ENCODE results near the gene WBP1L.

The WBP1L gene

GRCh38 chr10:102804382-102805055 is 60.8 kb downstream of the WBP1L start:
- Histone ChIP-seq H3K36me3 (ENCODE audit: control insufficient read depth in 2 of 2, insufficient read depth in 1 of 2, low read length in 2 of 2) (peaks cover 3 to 17% of the 10 kb centered on the region in 2 experiments; a peak in 2 of 3 replicates), H3K4me3 (ENCODE audit: low read depth, low read length) (no peak overlapping the region), H3K9me3 (ENCODE audit: control insufficient read depth, insufficient read depth, low read depth, low read length) (no peaks in the 10 kb centered on the region), H3K4me1 (ENCODE audit: control insufficient read depth, insufficient read depth, low read length) (no peaks in the 10 kb centered on the region; the same call in 1 of the 2 replicates), H3K27ac (ENCODE audit: extremely low read depth, low read depth, low read length) (no peak overlapping the region)
- CTCF ChIA-PET, result interaction anchor here (0.7 kb wide), 1 partner anchor 27 kb away, joined by 3 read pairs; no protein-coding TSS in a partner anchor
- TF ChIP-seq ZNF302 (tag by site-specific recombination; IDR thresholded peaks at IDR 0.05; ENCODE audit: low read depth), result no peak
- POLR2A ChIA-PET, result no interaction called here

- Histone ChIP-seq H3K4me3 (ENCODE audit: low read depth, low read length) (no peak overlapping the region), H3K4me1 (ENCODE audit: control insufficient read depth, insufficient read depth, low read length) (no peaks in the 10 kb centered on the region; the same call in 1 of the 2 replicates), H3K27ac (ENCODE audit: extremely low read depth, low read depth, low read length) (no peak overlapping the region), H3K9me3 (ENCODE audit: control insufficient read depth, insufficient read depth, low read depth, low read length) (no peaks in the 10 kb centered on the region), H3K36me3 (ENCODE audit: control insufficient read depth in 2 of 2, insufficient read depth in 1 of 2, low read length in 2 of 2) (peaks cover 4 to 37% of the 10 kb centered on the region in 2 experiments; a peak in 2 of 3 replicates)
- TF ChIP-seq ZNF311 (tag by site-specific recombination; IDR thresholded peaks at IDR 0.05; ENCODE audit: borderline replicate concordance) (no peak), ZNF600 (tag by site-specific recombination; IDR thresholded peaks at IDR 0.05) (peak; percentile 35), ZNF510 (tag by site-specific recombination; IDR thresholded peaks at IDR 0.05; ENCODE audit: insufficient replicate concordance) (no peak), HOXD13 (CRISPR knock-in tag; IDR thresholded peaks at IDR 0.05; ENCODE audit: borderline replicate concordance) (no peak), ZNF324 (tag by site-specific recombination; IDR thresholded peaks at IDR 0.05) (no peak), ZNF777 (tag by site-specific recombination; IDR thresholded peaks at IDR 0.05; ENCODE audit: borderline replicate concordance) (no peak), ZFHX2 (tag by site-specific recombination; conservative IDR thresholded peaks at IDR 0.05) (no peak), ZBTB20 (tag by site-specific recombination; IDR thresholded peaks at IDR 0.05) (no peak), ZNF555 (tag by site-specific recombination; conservative IDR thresholded peaks at IDR 0.05) (no peak), ZNF335 (tag by site-specific recombination; conservative IDR thresholded peaks at IDR 0.05) (peak; percentile 31; the same call in 1 of the 2 replicates), WT1 (tag by site-specific recombination; IDR thresholded peaks at IDR 0.05) (peak; percentile 74), ZNF747 (tag by site-specific recombination; IDR thresholded peaks at IDR 0.05) (no peak), ZNF112 (tag by site-specific recombination; IDR thresholded peaks at IDR 0.05) (no peak)
- ChIA-PET POLR2A (no interaction called here), CTCF (no interaction called here)
These were observed 64.6 kb downstream of the WBP1L start for GRCh38 chr10:102808380-102808779.

GRCh38 chr10:102811346-102811745 is 67.6 kb downstream of the WBP1L start:
- no peak for TF ChIP-seq ZNF248 (tag by site-specific recombination; IDR thresholded peaks at IDR 0.05)
- TF ChIP-seq ZNF350 (tag by site-specific recombination; IDR thresholded peaks at IDR 0.05), result no peak
- CTCF ChIA-PET, result interaction anchor here (0.6 kb wide), 2 partner anchors 62 to 670 kb away, joined by 3 read pairs; no protein-coding TSS in a partner anchor
- Histone ChIP-seq H3K9me3 (ENCODE audit: control insufficient read depth, insufficient read depth, low read depth, low read length) (no peaks in the 10 kb centered on the region), H3K36me3 (ENCODE audit: control insufficient read depth in 2 of 2, insufficient read depth in 1 of 2, low read length in 2 of 2) (peaks cover 4 to 43% of the 10 kb centered on the region in 2 experiments; a peak in 2 of 3 replicates), H3K4me3 (ENCODE audit: low read depth, low read length) (no peak overlapping the region), H3K27ac (ENCODE audit: extremely low read depth, low read depth, low read length) (no peak overlapping the region), H3K4me1 (ENCODE audit: control insufficient read depth, insufficient read depth, low read length) (peaks cover 11% of the 10 kb centered on the region)
- POLR2A ChIA-PET, result no interaction called here

GRCh38 chr10:102812231-102812876 is 68.6 kb downstream of the WBP1L start:
- Histone ChIP-seq H3K4me3 (ENCODE audit: low read depth, low read length) (no peak overlapping the region), H3K9me3 (ENCODE audit: control insufficient read depth, insufficient read depth, low read depth, low read length) (no peaks in the 10 kb centered on the region), H3K36me3 (ENCODE audit: control insufficient read depth in 2 of 2, insufficient read depth in 1 of 2, low read length in 2 of 2) (peaks cover 4 to 43% of the 10 kb centered on the region in 2 experiments; a peak in 2 of 3 replicates), H3K4me1 (ENCODE audit: control insufficient read depth, insufficient read depth, low read length) (peaks cover 11% of the 10 kb centered on the region), H3K27ac (ENCODE audit: extremely low read depth, low read depth, low read length) (no peak overlapping the region)
- TF ChIP-seq ZBTB8A (tag by site-specific recombination; IDR thresholded peaks at IDR 0.05) (no peak), ZBTB6 (tag by site-specific recombination; IDR thresholded peaks at IDR 0.05) (no peak), PRDM10 (tag by site-specific recombination; IDR thresholded peaks at IDR 0.05) (no peak), KLF1 (tag by site-specific recombination; IDR thresholded peaks at IDR 0.05) (no peak), ZNF555 (tag by site-specific recombination; conservative IDR thresholded peaks at IDR 0.05) (no peak), ZNF10 (tag by site-specific recombination; IDR thresholded peaks at IDR 0.05) (no peak), ZNF112 (tag by site-specific recombination; IDR thresholded peaks at IDR 0.05) (no peak)
- ChIA-PET POLR2A (interaction anchor here (1.0 kb wide), 1 partner anchor 21 kb away, joined by 3 read pairs; no protein-coding TSS in a partner anchor), CTCF (interaction anchor here (0.7 kb wide), 1 partner anchor 25 kb away, joined by 4 read pairs; the partner anchor contains the start of gene CYP17A1)
